GM21619 (cell line): ENCODE data around the gene EIF2B1.

Source experiments
- ATAC-seq: cut with Tn5 transposase; IDR thresholded peaks from one replicate; pipeline ENCODE4 v1.9.1; 2021; ENCODE audit not compliant: unreplicated experiment

Gene EIF2B1

GRCh38 chr12:123633379-123634141, at the start of gene EIF2B1, which contains the start of gene GTF2H3:
TSS of gene EIF2B1 (minus strand) at chr12:123633686. CDS start at chr12:123633557, 129 bp downstream.
TSS of gene GTF2H3 (plus strand) at chr12:123633829. CDS start at chr12:123633860, 31 bp downstream.
- ATAC-seq, result peak; percentile 95

GRCh38 chr12:123681605-123682004, 48.1 kb upstream of the EIF2B1 start:
- ATAC-seq, result no peak

- no peak for ATAC-seq
These were observed 45.5 kb upstream of the EIF2B1 start for GRCh38 chr12:123678981-123679380.

- ATAC-seq, result no peak
These were observed 43.3 kb upstream of the EIF2B1 start for GRCh38 chr12:123676616-123677320.

GRCh38 chr12:123675436-123675835, 42.0 kb upstream of the EIF2B1 start:
- no peak for ATAC-seq

GRCh38 chr12:123671876-123672275, 38.4 kb upstream of the EIF2B1 start:
- ATAC-seq, result no peak

GRCh38 chr12:123670882-123671728, 37.6 kb upstream of the EIF2B1 start, which contains the start of gene TCTN2:
TSS of gene TCTN2 (plus strand) at chr12:123671113. CDS start at chr12:123671241, 128 bp downstream.
- peak; percentile 99 for ATAC-seq

GRCh38 chr12:123667771-123668170, 34.3 kb upstream of the EIF2B1 start:
- no peak for ATAC-seq

- no peak for ATAC-seq
These were observed 26.7 kb upstream of the EIF2B1 start for GRCh38 chr12:123659996-123660727.

- ATAC-seq, result no peak
These were observed 23.7 kb upstream of the EIF2B1 start for GRCh38 chr12:123657211-123657610.

- no peak for ATAC-seq
These were observed 22.9 kb upstream of the EIF2B1 start for GRCh38 chr12:123656392-123656791.

- peak; percentile 94 for ATAC-seq
These were observed 21.9 kb upstream of the EIF2B1 start for GRCh38 chr12:123655420-123655819.

- ATAC-seq, result no peak
These were observed 20.7 kb upstream of the EIF2B1 start for GRCh38 chr12:123654129-123654701.

GRCh38 chr12:123648401-123648800, 14.9 kb upstream of the EIF2B1 start:
- ATAC-seq, result no peak

- no peak for ATAC-seq
These were observed 12.4 kb upstream of the EIF2B1 start for GRCh38 chr12:123645878-123646277.

GRCh38 chr12:123645380-123645779, 11.9 kb upstream of the EIF2B1 start:
- no peak for ATAC-seq

GRCh38 chr12:123643911-123644310, 10.4 kb upstream of the EIF2B1 start:
- ATAC-seq, result no peak

- no peak for ATAC-seq
These were observed 666 bp upstream of the EIF2B1 start for GRCh38 chr12:123634142-123634561.

GRCh38 chr12:123621619-123622530, 11.6 kb downstream of the EIF2B1 start:
- no peak for ATAC-seq
